GM13976 (cell line): Measurements from ENCODE around the gene MSH3.

ENCODE experiments used
- DNase-seq: peaks from one replicate; pipeline ENCODE4 v3.0.0; 2012; ENCODE audit warnings: low spot score
- CTCF ChIP-seq: IDR thresholded peaks from 2 replicates; pipeline ENCODE4 v1.5.1; 2012; ENCODE audit warnings: borderline replicate concordance, mild to moderate bottlenecking; ENCODE audit not compliant: insufficient read depth; ENCODE audit errors: extremely low read depth, missing control alignments, control extremely low read depth
- in situ Hi-C: fragments of 300-500 bp; cut with MboI; formaldehyde crosslinking; loops from one replicate; pipeline ENCODE4 v1.12.0; 2022; ENCODE audit warnings: low sequenced_read_pairs, mixed read lengths, inconsistent platforms; ENCODE audit not compliant: unreplicated experiment

The MSH3 gene

DNA sequence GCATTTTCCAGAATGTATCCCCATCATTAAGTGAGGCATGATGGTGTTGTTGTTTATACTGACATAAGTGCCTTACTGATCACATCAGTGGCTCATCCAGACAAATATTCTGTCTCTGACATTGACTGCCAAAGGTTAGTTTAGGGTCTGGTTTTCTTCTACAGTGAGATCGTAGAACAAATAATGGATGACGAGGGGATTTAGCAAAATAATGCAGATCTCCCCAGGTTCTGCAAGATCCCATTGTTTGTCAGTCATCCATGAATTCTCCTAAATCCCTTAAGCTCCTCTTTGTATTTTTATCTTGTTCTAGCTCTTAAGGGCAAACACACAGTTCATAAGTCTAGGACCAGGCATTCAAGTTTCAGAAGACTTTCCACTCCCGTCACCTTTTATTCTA lies 93.5 kb downstream of the MSH3 start:
- no peak for DNase-seq
- in situ Hi-C loops = no loop called here
- TF ChIP-seq CTCF = no peak

- in situ Hi-C loops = no loop called here
- no peak for TF ChIP-seq CTCF
Measured at GRCh38 chr5:80752427-80752826, 98.0 kb downstream of the MSH3 start.

DNA sequence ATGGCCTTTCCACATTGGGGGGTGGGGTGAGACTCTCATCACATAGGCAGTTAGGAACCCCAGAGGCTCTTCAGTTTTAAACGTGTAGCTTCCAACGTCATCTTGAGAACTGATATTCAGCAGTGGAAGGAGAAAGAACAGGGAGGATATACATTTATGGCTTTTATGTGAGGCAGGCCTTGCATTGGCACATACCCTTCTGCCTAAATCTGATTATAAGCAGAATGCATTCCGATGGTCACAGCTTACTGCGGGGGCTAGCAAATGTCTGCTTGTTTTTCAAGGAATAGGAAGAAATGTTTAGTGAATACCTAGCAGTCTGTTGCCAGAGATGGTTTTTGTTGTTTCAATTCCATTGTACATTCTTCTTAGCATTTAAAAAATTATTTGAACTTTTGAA lies 99.3 kb downstream of the MSH3 start:
- no peak for DNase-seq
- TF ChIP-seq CTCF = no peak
- in situ Hi-C loops = no loop called here

More at GRCh38 chr5:80752427-80752826, 98.0 kb downstream of the MSH3 start:
- no peak for DNase-seq

DNA sequence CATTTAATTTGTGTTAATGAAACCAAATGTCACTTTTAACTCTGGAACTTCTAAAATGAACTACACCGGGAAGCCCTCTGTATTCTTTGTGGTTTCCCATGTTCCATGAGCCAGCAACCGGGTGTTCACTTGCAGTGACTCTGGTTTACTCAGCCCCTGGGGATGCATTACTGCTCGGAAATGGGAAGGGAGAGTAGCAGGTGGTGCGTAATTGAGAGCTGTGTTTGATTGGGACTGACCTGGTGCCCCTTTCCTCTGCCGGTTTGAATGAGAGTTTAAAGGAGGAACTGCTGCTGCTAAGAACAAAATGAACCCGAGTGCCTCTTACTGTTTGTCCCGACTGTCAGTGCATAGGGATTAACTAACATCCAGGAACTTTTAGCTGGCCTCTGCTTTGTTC lies 100.4 kb downstream of the MSH3 start:
- in situ Hi-C loops = no loop called here
- no peak for DNase-seq
- TF ChIP-seq CTCF = no peak

- peak; percentile 33 for DNase-seq
- in situ Hi-C loops = no loop called here
Measured at GRCh38 chr5:80755626-80756025, 101.2 kb downstream of the MSH3 start.

DNA sequence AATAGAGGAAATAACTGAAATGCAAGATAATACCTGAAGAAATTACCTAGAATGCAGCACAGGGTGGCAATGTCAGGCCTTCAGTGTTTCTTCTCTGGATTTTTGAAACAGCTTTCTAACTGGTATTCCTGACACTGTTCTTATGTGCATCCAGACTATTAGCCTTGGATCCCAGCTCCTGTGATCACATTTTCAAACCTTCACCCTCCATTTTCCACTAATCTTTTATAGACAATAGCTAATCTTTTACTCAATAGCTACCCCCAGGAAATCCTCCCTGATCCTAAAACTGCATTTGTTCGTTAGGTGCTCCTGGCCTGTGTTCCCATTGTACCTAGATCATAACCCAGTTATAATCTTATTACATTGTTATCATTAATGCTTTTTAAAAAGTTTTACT lies 101.8 kb downstream of the MSH3 start:
- in situ Hi-C loops = no loop called here
- DNase-seq = no peak
- TF ChIP-seq CTCF = no peak

More at GRCh38 chr5:80755626-80756025, 101.2 kb downstream of the MSH3 start:
- TF ChIP-seq CTCF = no peak

DNA sequence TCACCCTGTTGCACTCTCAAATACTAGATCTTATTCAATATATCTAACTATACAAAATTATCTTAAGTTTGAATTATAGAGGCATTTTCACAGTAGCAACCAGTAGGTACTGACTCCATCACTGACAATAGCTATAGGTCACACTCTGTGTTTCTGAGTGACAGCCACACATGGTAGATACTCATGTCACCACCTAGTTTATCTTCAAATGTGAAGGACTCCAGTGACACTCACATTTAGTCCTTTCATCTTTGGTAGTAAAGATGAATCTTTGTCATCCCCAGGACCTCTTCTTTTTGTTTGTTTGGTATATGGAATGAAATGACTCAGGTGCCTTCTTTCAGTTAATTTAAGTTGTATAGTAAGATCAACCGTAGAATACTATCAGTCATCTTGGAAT lies 102.8 kb downstream of the MSH3 start:
- in situ Hi-C loops = no loop called here
- no peak for TF ChIP-seq CTCF
- DNase-seq = no peak
